Measurements from ENCODE around the gene TRIB2. TPM values are rescaled to one million over a fixed set of nuclear protein-coding genes. Genes with fewer than 3 reads are reported as not detected.
A peak's percentile ranks its signal among the peaks of the same experiment; 100 is the strongest.

TRIB2 gene
- total and polyA plus RNA-seq, 2 of the 4 experiments (the other 2 are of a cell fraction), result 12.0 to 12.7 TPM

- peaks cover 11% of the 10 kb centered on the region for H3K4me1 ChIP-seq (ENCODE audit: control insufficient read depth, insufficient read depth, low read length)
- peak overlapping the region; percentile 94 for H3K4ac ChIP-seq (ENCODE audit: low read depth, low read length)
- H2BK120ac ChIP-seq (ENCODE audit: low read depth, low read length), result peak overlapping the region; percentile 93
- peak; percentile 90 for DNase-seq
- peak overlapping the region; percentile 84 for H3K18ac ChIP-seq (ENCODE audit: low read depth, low read length)
- no peaks in the 10 kb centered on the region; the same call in 1 of the 2 replicates for H3K9me3 ChIP-seq (ENCODE audit: control insufficient read depth, insufficient read depth, low read length)
- H3K27me3 ChIP-seq (ENCODE audit: control insufficient read depth, insufficient read depth, low read length), result no peaks in the 10 kb centered on the region
- H3K9ac ChIP-seq (ENCODE audit: low read depth, low read length), result no peak overlapping the region
- peak overlapping the region; percentile 62 for H2AK9ac ChIP-seq (replicated peaks; ENCODE audit: low read depth, low read length, poor library complexity)
- H4K20me1 ChIP-seq (ENCODE audit: insufficient read depth, low read length), result peaks cover 3% of the 10 kb centered on the region; the same call in 1 of the 2 replicates
- ChIA-PET POLR2A (ENCODE audit: unreplicated experiment) (no interaction called here), CTCF (interaction anchor here (0.5 to 1.4 kb wide), 3 partner anchors 11 to 14 kb away, joined by 3 read pairs; no protein-coding TSS in a partner anchor)
- no peaks in the 10 kb centered on the region for H3K79me1 ChIP-seq (ENCODE audit: low read depth in 1 of 2, low read length in 2 of 2)
- BruUV-seq (replicated peaks), result no TSS peak
- peak overlapping the region; percentile 86; the same call in 1 of the 2 replicates for H4K5ac ChIP-seq (ENCODE audit: low read depth, low read length)
- no peaks in the 10 kb centered on the region for H3K36me3 ChIP-seq (ENCODE audit: control insufficient read depth, insufficient read depth, low read length)
- H3K4me3 ChIP-seq (ENCODE audit: insufficient read depth, low read depth, low read length), result no peak overlapping the region
- peak overlapping the region; percentile 80 for H3K4me2 ChIP-seq (ENCODE audit: low read depth, low read length)
- in situ Hi-C loops (cut with MboI; ENCODE audit: low sequenced_read_pairs) (no loop called here), intact Hi-C loops (cut with micrococcal nuclease) (loop anchor here (5.0 to 10.0 kb wide), 2 partner anchors 80 to 118 kb away; no protein-coding TSS in a partner anchor), dilution Hi-C loops (cut with HindIII; ENCODE audit: low sequenced_read_pairs, unreplicated experiment) (no loop called here)
- WGBS, 2 experiments (ENCODE audit: extremely low coverage in 2 of 2, insufficient read length in 1 of 2), result no CpG with 5 or more reads among the region's 7 CpGs
- peaks cover 6% of the 10 kb centered on the region for H3K9me1 ChIP-seq (ENCODE audit: insufficient read depth, low read length)
- H2BK5ac ChIP-seq (ENCODE audit: low read depth, low read length, poor library complexity, severe bottlenecking), result peak overlapping the region; percentile 94
- H3K14ac ChIP-seq (replicated peaks; ENCODE audit: low read depth, low read length), result peak overlapping the region; percentile 42; the same call in 1 of the 2 replicates
- peak; percentile 72 for ATAC-seq (ENCODE audit: low read depth)
- H2BK15ac ChIP-seq (ENCODE audit: low read depth, low read length), result peak overlapping the region; percentile 9; the same call in 2 of the 3 replicates
- H4K91ac ChIP-seq (ENCODE audit: insufficient read depth, low read depth, low read length), result peak overlapping the region; percentile 86
- H2BK20ac ChIP-seq (ENCODE audit: low read depth, low read length), result peak overlapping the region; percentile 77
- peak overlapping the region; percentile 16; the same call in 1 of the 2 replicates for H3K56ac ChIP-seq (ENCODE audit: extremely low read depth, insufficient read depth, low read length)
- H3K27ac ChIP-seq (ENCODE audit: insufficient read depth, low read length), result peak overlapping the region; percentile 80
- H2AK5ac ChIP-seq (ENCODE audit: low read depth, low read length), result no peak overlapping the region
- peak overlapping the region; percentile 82 for H2AFZ ChIP-seq (replicated peaks; ENCODE audit: low read length, poor library complexity)
- H3K23ac ChIP-seq (ENCODE audit: low read depth, low read length), result peak overlapping the region; percentile 73
- peak overlapping the region; percentile 66 to 80 for H4K8ac ChIP-seq (ENCODE audit: low read depth in 2 of 2, low read length in 2 of 2)
- TF ChIP-seq RCOR1 (IDR thresholded peaks at IDR 0.05; ENCODE audit: insufficient replicate concordance, low read length) (no peak), MXI1 (IDR thresholded peaks at IDR 0.05; ENCODE audit: borderline replicate concordance, low read depth, low read length) (no peak), USF2 (IDR thresholded peaks at IDR 0.05; ENCODE audit: low read depth, low read length) (no peak), RFX5 (IDR thresholded peaks at IDR 0.05; ENCODE audit: low read depth, low read length) (no peak), ELK1 (IDR thresholded peaks at IDR 0.05; ENCODE audit: borderline replicate concordance, low read depth, low read length) (no peak), BHLHE40 (IDR thresholded peaks at IDR 0.05; ENCODE audit: low read depth, low read length) (peak; percentile 29; the same call in 1 of the 2 replicates), CTCF (conservative IDR thresholded peaks at IDR 0.05; ENCODE audit: low read depth, low read length) (0 out of 2 replicates have a peak, but pooled peaks have one; percentile 5), POLR2A (IDR thresholded peaks at IDR 0.05; ENCODE audit: low read depth, low read length) (no peak; the same call in 1 of the 2 replicates), MAZ (IDR thresholded peaks at IDR 0.05; ENCODE audit: borderline replicate concordance, low read depth, low read length) (0 out of 2 replicates have a peak, but pooled peaks have one; percentile 19), NFE2L2 (IDR thresholded peaks at IDR 0.05; ENCODE audit: low read depth, low read length) (peak; percentile 40; the same call in 1 of the 2 replicates), FOS (IDR thresholded peaks at IDR 0.05; ENCODE audit: low read depth, low read length) (peak; percentile 83), CHD1 (IDR thresholded peaks at IDR 0.05; ENCODE audit: low read depth, low read length) (no peak)
These were observed 14.3 kb upstream of the TRIB2 start for GRCh38 chr2:12702168-12703121.
